ENCODE results near the gene PINLYP. TPM values are rescaled to one million over a fixed set of nuclear protein-coding genes. Genes with fewer than 3 reads are reported as not detected.

Gene PINLYP
- total RNA-seq, 1 donor: 0.72 TPM

GRCh38 chr19:43553656-43554055 lies 21.9 kb upstream of the PINLYP start:
- Histone ChIP-seq H3K27ac (ENCODE audit: low read depth, low read length) (no peak overlapping the region), H2AFZ (ENCODE audit: low read length) (no peak overlapping the region), H3K4me1 (ENCODE audit: insufficient read depth, low read length) (peaks cover 7% of the 10 kb centered on the region), H3K36me3 (ENCODE audit: insufficient read depth, low read length) (peaks cover 40% of the 10 kb centered on the region), H4K20me1 (ENCODE audit: insufficient read depth, low read length) (peaks cover 3% of the 10 kb centered on the region), H3K9me3 (ENCODE audit: low read depth, low read length) (no peaks in the 10 kb centered on the region), H3K4me2 (ENCODE audit: insufficient read depth, low read length) (no peak overlapping the region), H3K27me3 (ENCODE audit: insufficient read depth, low read length) (no peaks in the 10 kb centered on the region), H3K4me3 (ENCODE audit: insufficient read depth, low read length) (no peak overlapping the region), H3K79me2 (ENCODE audit: insufficient read depth, low read length) (peaks cover 8% of the 10 kb centered on the region)
- DNase-seq (ENCODE audit: insufficient read length, low spot score, missing footprints): peak; percentile 72
- TF ChIP-seq, protein P1, sequence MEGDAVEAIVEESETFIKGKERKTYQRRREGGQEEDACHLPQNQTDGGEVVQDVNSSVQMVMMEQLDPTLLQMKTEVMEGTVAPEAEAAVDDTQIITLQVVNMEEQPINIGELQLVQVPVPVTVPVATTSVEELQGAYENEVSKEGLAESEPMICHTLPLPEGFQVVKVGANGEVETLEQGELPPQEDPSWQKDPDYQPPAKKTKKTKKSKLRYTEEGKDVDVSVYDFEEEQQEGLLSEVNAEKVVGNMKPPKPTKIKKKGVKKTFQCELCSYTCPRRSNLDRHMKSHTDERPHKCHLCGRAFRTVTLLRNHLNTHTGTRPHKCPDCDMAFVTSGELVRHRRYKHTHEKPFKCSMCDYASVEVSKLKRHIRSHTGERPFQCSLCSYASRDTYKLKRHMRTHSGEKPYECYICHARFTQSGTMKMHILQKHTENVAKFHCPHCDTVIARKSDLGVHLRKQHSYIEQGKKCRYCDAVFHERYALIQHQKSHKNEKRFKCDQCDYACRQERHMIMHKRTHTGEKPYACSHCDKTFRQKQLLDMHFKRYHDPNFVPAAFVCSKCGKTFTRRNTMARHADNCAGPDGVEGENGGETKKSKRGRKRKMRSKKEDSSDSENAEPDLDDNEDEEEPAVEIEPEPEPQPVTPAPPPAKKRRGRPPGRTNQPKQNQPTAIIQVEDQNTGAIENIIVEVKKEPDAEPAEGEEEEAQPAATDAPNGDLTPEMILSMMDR (IDR thresholded peaks at IDR 0.05; ENCODE audit: extremely low read depth, low read depth, low read length): no peak

GRCh38 chr19:43554317-43554895 lies 21.2 kb upstream of the PINLYP start:
- peak; percentile 59 for DNase-seq (ENCODE audit: insufficient read length, low spot score, missing footprints)
- Histone ChIP-seq H4K20me1 (ENCODE audit: insufficient read depth, low read length) (peaks cover 3% of the 10 kb centered on the region), H3K4me2 (ENCODE audit: insufficient read depth, low read length) (no peak overlapping the region), H3K79me2 (ENCODE audit: insufficient read depth, low read length) (peaks cover 8% of the 10 kb centered on the region), H3K27ac (ENCODE audit: low read depth, low read length) (peak overlapping the region; percentile 11), H3K27me3 (ENCODE audit: insufficient read depth, low read length) (no peaks in the 10 kb centered on the region), H3K36me3 (ENCODE audit: insufficient read depth, low read length) (peaks cover 38% of the 10 kb centered on the region), H3K4me1 (ENCODE audit: insufficient read depth, low read length) (peaks cover 7% of the 10 kb centered on the region), H3K4me3 (ENCODE audit: insufficient read depth, low read length) (no peak overlapping the region), H3K9me3 (ENCODE audit: low read depth, low read length) (no peaks in the 10 kb centered on the region), H2AFZ (ENCODE audit: low read length) (no peak overlapping the region)
- TF ChIP-seq, protein P1 (IDR thresholded peaks at IDR 0.05; ENCODE audit: extremely low read depth, low read depth, low read length): no peak

DNA sequence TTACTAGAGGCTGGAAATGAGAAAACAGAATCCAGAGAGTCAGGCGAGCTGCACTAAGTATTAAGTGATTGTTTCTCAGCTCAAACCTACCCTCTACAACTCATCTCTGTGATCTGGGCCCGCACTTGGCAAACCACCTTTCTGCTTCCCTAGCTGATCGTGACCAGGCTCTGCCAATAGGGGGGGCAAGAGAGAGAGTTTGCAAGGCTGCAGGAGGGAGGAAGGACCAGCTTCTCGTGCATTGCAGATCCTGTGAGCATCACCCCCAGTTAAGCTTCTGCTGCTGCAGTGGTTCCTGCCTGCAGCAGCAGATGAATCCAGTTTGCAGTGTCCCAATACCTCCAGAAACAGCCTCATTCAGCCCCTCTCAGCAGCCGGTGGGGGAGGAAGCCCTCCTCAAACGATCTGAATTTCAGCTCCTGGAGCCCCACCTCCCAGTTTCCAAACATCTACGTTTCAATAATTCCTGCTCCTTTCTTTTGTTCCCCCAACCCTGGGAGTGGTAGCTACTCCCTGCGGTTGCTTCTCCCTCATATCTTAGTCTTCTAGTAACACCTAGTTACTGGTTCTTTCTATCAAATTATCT lies 20.3 kb upstream of the PINLYP start:
- TF ChIP-seq, protein P1 (IDR thresholded peaks at IDR 0.05; ENCODE audit: extremely low read depth, low read depth, low read length): peak; percentile 91
- Histone ChIP-seq H3K9me3 (ENCODE audit: low read depth, low read length) (no peaks in the 10 kb centered on the region), H3K4me2 (ENCODE audit: insufficient read depth, low read length) (no peak overlapping the region), H3K36me3 (ENCODE audit: insufficient read depth, low read length) (peaks cover 37% of the 10 kb centered on the region), H3K27me3 (ENCODE audit: insufficient read depth, low read length) (no peaks in the 10 kb centered on the region), H4K20me1 (ENCODE audit: insufficient read depth, low read length) (peaks cover 3% of the 10 kb centered on the region), H3K79me2 (ENCODE audit: insufficient read depth, low read length) (peaks cover 8% of the 10 kb centered on the region), H3K4me1 (ENCODE audit: insufficient read depth, low read length) (peaks cover 8% of the 10 kb centered on the region), H3K4me3 (ENCODE audit: insufficient read depth, low read length) (no peak overlapping the region), H2AFZ (ENCODE audit: low read length) (no peak overlapping the region), H3K27ac (ENCODE audit: low read depth, low read length) (peak overlapping the region; percentile 11)
- peak; percentile 97 for DNase-seq (ENCODE audit: insufficient read length, low spot score, missing footprints)

DNA sequence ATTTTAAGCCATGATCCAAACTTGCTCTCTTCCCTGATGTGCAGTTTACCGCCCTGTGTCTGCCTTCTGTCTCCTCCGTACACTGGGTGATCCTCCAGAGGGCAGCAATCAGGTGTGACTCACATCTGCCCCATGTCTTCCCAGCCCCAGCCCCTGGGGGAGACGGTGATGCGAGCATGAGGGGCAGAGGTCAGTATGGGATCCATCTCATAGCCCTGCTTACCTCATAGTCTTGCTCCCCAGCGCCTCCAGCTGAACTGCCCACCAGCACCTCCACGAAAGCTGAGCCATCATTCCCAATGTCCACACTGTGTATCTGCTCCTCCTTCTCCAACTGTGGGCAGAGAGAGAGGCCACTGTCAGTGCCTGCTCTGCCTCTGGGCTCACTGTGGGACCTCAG lies 14.9 kb upstream of the PINLYP start:
- Histone ChIP-seq H3K4me3 (ENCODE audit: insufficient read depth, low read length) (no peak overlapping the region), H3K36me3 (ENCODE audit: insufficient read depth, low read length) (peaks cover 8% of the 10 kb centered on the region), H3K27ac (ENCODE audit: low read depth, low read length) (peak overlapping the region; percentile 89), H3K27me3 (ENCODE audit: insufficient read depth, low read length) (no peaks in the 10 kb centered on the region), H3K9me3 (ENCODE audit: low read depth, low read length) (no peaks in the 10 kb centered on the region), H4K20me1 (ENCODE audit: insufficient read depth, low read length) (no peaks in the 10 kb centered on the region), H3K79me2 (ENCODE audit: insufficient read depth, low read length) (peaks cover 24% of the 10 kb centered on the region), H3K4me1 (ENCODE audit: insufficient read depth, low read length) (peaks cover 33% of the 10 kb centered on the region), H3K4me2 (ENCODE audit: insufficient read depth, low read length) (peak overlapping the region; percentile 5), H2AFZ (ENCODE audit: low read length) (peak overlapping the region; percentile 20)
- TF ChIP-seq, protein P1 (IDR thresholded peaks at IDR 0.05; ENCODE audit: extremely low read depth, low read depth, low read length): peak; percentile 47
- DNase-seq (ENCODE audit: insufficient read length, low spot score, missing footprints): peak; percentile 90

All from osteoblast (primary cell).